H1 (cell line): Measurements from ENCODE around the gene KDF1. TPM values are rescaled to one million over a fixed set of nuclear protein-coding genes. Genes with fewer than 3 reads are reported as not detected.
A peak's percentile ranks its signal among the peaks of the same experiment; 100 is the strongest.

Source experiments
- CTCF ChIA-PET: fragments of 300-600 bp; sonication (Branson Sonifier 250); formaldehyde crosslinking; loops from one replicate; lab custom pipeline; 2021; ENCODE audit not compliant: partially characterized antibody; lab: Charles Lee
- POLR2A ChIA-PET: fragments of 300-600 bp; sonication (Branson Sonifier 250); formaldehyde crosslinking; loops from one replicate; lab custom pipeline; 2021; ENCODE audit warnings: inconsistent platforms; ENCODE audit not compliant: partially characterized antibody; lab: Charles Lee
- DNase-seq, 2 experiments: peaks; one replicate each; pipeline versions ENCODE4 v3.0.0 to v3.0.0-alpha.2; 2010 to 2022; ENCODE audit warnings: low spot score in 2 of 2, low read depth in 1 of 2, mixed read lengths in 1 of 2
- FAIRE-seq: peaks from 2 replicates; lab custom pipeline; 2011; peaks lifted over from hg19 to GRCh38; lab: Jason Lieb, UNC
- H2AFZ ChIP-seq: 2 replicates; pipeline ENCODE4 v1.8.1; 2012; ENCODE audit warnings: low read length, inconsistent platforms
- H2AK5ac ChIP-seq: 2 replicates; pipeline ENCODE4 v1.6.1; 2013; ENCODE audit warnings: low read depth, low read length
- H2BK120ac ChIP-seq: replicated peaks from 2 replicates; pipeline ENCODE3; 2013; ENCODE audit warnings: low read depth, low read length, inconsistent platforms
- H2BK12ac ChIP-seq: 2 replicates; pipeline ENCODE4 v1.6.1; 2013; ENCODE audit warnings: low read depth, low read length
- H2BK15ac ChIP-seq: 2 replicates; pipeline ENCODE4 v1.6.1; 2013; ENCODE audit warnings: low read length
- H2BK20ac ChIP-seq: 2 replicates; pipeline ENCODE4 v1.6.1; 2013; ENCODE audit warnings: low read length
- H2BK5ac ChIP-seq: 2 replicates; pipeline ENCODE4 v1.6.1; 2013; ENCODE audit warnings: low read depth, low read length
- H3K14ac ChIP-seq: 2 replicates; pipeline ENCODE4 v1.6.1; 2013; ENCODE audit warnings: inconsistent platforms; ENCODE audit not compliant: insufficient read length
- H3K18ac ChIP-seq: 2 replicates; pipeline ENCODE4 v1.6.1; 2013; ENCODE audit warnings: low read length; ENCODE audit errors: extremely low read depth
- H3K23ac ChIP-seq: 2 replicates; pipeline ENCODE4 v1.6.1; 2013; ENCODE audit warnings: inconsistent platforms; ENCODE audit not compliant: insufficient read length
- H3K23me2 ChIP-seq: 2 replicates; pipeline ENCODE4 v1.6.1; 2013; ENCODE audit warnings: low read depth, low read length
- H3K27ac ChIP-seq: 2 replicates; pipeline ENCODE4 v1.6.1; 2011; ENCODE audit warnings: low read depth, low read length, inconsistent platforms
- H3K27me3 ChIP-seq, 4 experiments: replicated peaks in 1 of 4; 1 replicate in 1 of 4; 2 replicates in 3 of 4; pipeline versions ENCODE4 v1.6.1 to v1.8.1; 2011 to 2013; ENCODE audit warnings: low read length in 3 of 4, mild to moderate bottlenecking in 3 of 4, inconsistent platforms in 2 of 4, mixed read lengths in 2 of 4, moderate library complexity in 1 of 4; ENCODE audit not compliant: control insufficient read depth in 3 of 4, insufficient read depth in 3 of 4; ENCODE audit errors: extremely low read depth in 1 of 4
- H3K36me3 ChIP-seq, 4 experiments: 2 replicates each; pipeline versions ENCODE4 v1.6.1 to v1.8.1; 2011 to 2013; ENCODE audit warnings: mild to moderate bottlenecking in 4 of 4, low read length in 3 of 4, moderate library complexity in 2 of 4, control low read depth in 1 of 4, inconsistent platforms in 1 of 4; ENCODE audit not compliant: insufficient read depth in 4 of 4, control insufficient read depth in 2 of 4
- H3K4ac ChIP-seq: replicated peaks from 2 replicates; pipeline ENCODE3; 2013; ENCODE audit warnings: low read length, low read depth, mixed read lengths, inconsistent platforms; ENCODE audit not compliant: insufficient read length
- H3K4me1 ChIP-seq, 4 experiments: replicated peaks in 1 of 4; 1 replicate in 1 of 4; 2 replicates in 3 of 4; pipeline versions ENCODE4 v1.6.1 to v1.8.1; 2011 to 2013; ENCODE audit warnings: low read length in 3 of 4, inconsistent platforms in 2 of 4, mixed read lengths in 1 of 4; ENCODE audit not compliant: insufficient read depth in 4 of 4, control insufficient read depth in 3 of 4
- H3K4me2 ChIP-seq, 2 experiments: 2 replicates each; pipeline versions ENCODE4 v1.6.1 to v1.8.1; 2011 to 2013; ENCODE audit warnings: low read depth in 2 of 2, low read length in 2 of 2, control low read depth in 1 of 2, inconsistent platforms in 1 of 2, mild to moderate bottlenecking in 1 of 2; ENCODE audit not compliant: insufficient read depth in 1 of 2
- H3K4me3 ChIP-seq, 4 experiments: fragments of 200-600, 300-600 bp in 1 of 4; sonication (generic), shearing (Covaris generic), sonication (Bioruptor Twin) in 1 of 4; 2 replicates each; pipeline versions ENCODE4 v1.5.1 to v1.8.1; 2011 to 2016; ENCODE audit warnings: low read length in 4 of 4, low read depth in 3 of 4, control low read depth in 2 of 4, inconsistent platforms in 2 of 4, mild to moderate bottlenecking in 2 of 4, mixed read lengths in 1 of 4, moderate library complexity in 1 of 4; ENCODE audit not compliant: insufficient read depth in 2 of 4; ENCODE audit errors: extremely low read depth in 1 of 4
- H3K56ac ChIP-seq: replicated peaks from 2 replicates; pipeline ENCODE3; 2013; ENCODE audit warnings: low read depth, mild to moderate bottlenecking, mixed read lengths, low read length, inconsistent platforms; ENCODE audit not compliant: insufficient read length
- H3K79me1 ChIP-seq: 2 replicates; pipeline ENCODE4 v1.6.1; 2013; ENCODE audit warnings: low read depth, low read length, control low read depth
- H3K79me2 ChIP-seq, 2 experiments: 2 replicates each; pipeline versions ENCODE4 v1.6.1 to v1.8.1; 2012 to 2013; ENCODE audit warnings: low read length in 2 of 2, mild to moderate bottlenecking in 2 of 2, inconsistent platforms in 1 of 2; ENCODE audit not compliant: insufficient read depth in 2 of 2, control insufficient read depth in 1 of 2
- H3K9ac ChIP-seq, 4 experiments: replicated peaks in 1 of 4; 1 replicate in 1 of 4; 2 replicates in 3 of 4; pipeline versions ENCODE4 v1.6.1 to v1.8.1; 2011 to 2013; ENCODE audit warnings: low read depth in 3 of 4, low read length in 3 of 4, control low read depth in 2 of 4, mild to moderate bottlenecking in 2 of 4, moderate library complexity in 2 of 4, inconsistent platforms in 1 of 4; ENCODE audit errors: extremely low read depth in 1 of 4
- H3K9me3 ChIP-seq, 2 experiments: 2 replicates each; pipeline versions ENCODE4 v1.6.1 to v1.8.1; 2012 to 2013; ENCODE audit warnings: mild to moderate bottlenecking in 2 of 2, moderate library complexity in 2 of 2, control low read depth in 1 of 2, inconsistent platforms in 1 of 2, low read depth in 1 of 2, low read length in 1 of 2, mixed read lengths in 1 of 2; ENCODE audit not compliant: insufficient read depth in 2 of 2
- H4K20me1 ChIP-seq, 2 experiments: replicated peaks in 1 of 2; 2 replicates each; pipeline versions ENCODE3 to v1.8.1; 2011 to 2013; ENCODE audit warnings: inconsistent platforms in 2 of 2, low read length in 2 of 2, mild to moderate bottlenecking in 1 of 2; ENCODE audit not compliant: insufficient read depth in 2 of 2, control insufficient read depth in 1 of 2
- H4K5ac ChIP-seq: 2 replicates; pipeline ENCODE4 v1.6.1; 2013; ENCODE audit warnings: low read length, low read depth, mixed read lengths, inconsistent platforms; ENCODE audit not compliant: insufficient read length
- H4K8ac ChIP-seq: 2 replicates; pipeline ENCODE4 v1.8.0; 2013; ENCODE audit warnings: mild to moderate bottlenecking, moderate library complexity, low read length, inconsistent platforms; ENCODE audit not compliant: insufficient read depth; ENCODE audit errors: extremely low read depth
- H4K91ac ChIP-seq: replicated peaks from 2 replicates; pipeline ENCODE3; 2013; ENCODE audit warnings: low read length, mixed read lengths, inconsistent platforms; ENCODE audit not compliant: insufficient read length
- WGBS, 2 experiments: shearing (Covaris generic) in 1 of 2; methylation state at CpG; one replicate each; pipeline versions ENCODE4 v1.1.6 to v1.1.7; 2013 to 2015; ENCODE audit warnings: low lambda C conversion rate in 2 of 2, mixed read lengths in 2 of 2, inconsistent platforms in 1 of 2, low coverage in 1 of 2, missing lambda C conversion rate in 1 of 2; ENCODE audit not compliant: insufficient replicate concordance in 2 of 2, insufficient coverage in 1 of 2, insufficient read length in 1 of 2; ENCODE audit errors: extremely low coverage in 1 of 2, missing lambda C conversion rate in 1 of 2; 5-methylcytosine and 5-hydroxymethylcytosine counted together
- polyA plus RNA-seq, 7 experiments: library from polyadenylated mRNA; depleted of rRNA in 3 of 7; stranded (reverse) in 5 of 7; unstranded in 2 of 7; fragments of >200 nt in 5 of 7; fragments of 200-250 nt in 2 of 7; gene quantifications; 1 replicate in 5 of 7; 2 replicates in 1 of 7; 4 replicates in 1 of 7; pipeline versions ENCODE4 v1.2.1 to v1.2.3, GENCODE V29; 2011 to 2013; ENCODE audit warnings: missing spikeins in 2 of 7, mixed read lengths in 2 of 7
- total RNA-seq: library from RNA; stranded (reverse); fragmentation: NEBNext Ultra II Directional; extraction: Animal tissue kit (Norgen Biotek cat#: 25700); gene quantifications from 2 replicates; pipeline ENCODE4 v1.2.1, GENCODE V29; 2021

The KDF1 gene
- total and polyA plus RNA-seq, 2 of the 8 experiments (the other 6 are each of a cell fraction or from before 2014, with no cell fraction given): 16.9 to 37.5 TPM

GRCh38 chr1:26994787-26995517 is 34.7 kb upstream of the KDF1 start:
- Histone ChIP-seq H2BK120ac (no peak overlapping the region), H4K20me1 (peaks cover 12 to 18% of the 10 kb centered on the region in 2 experiments), H3K23ac (no peak overlapping the region), H2BK5ac (no peak overlapping the region), H3K27me3 (no peaks in the 10 kb centered on the region; a peak in 2 of 7 replicates), H3K18ac (0 out of 2 replicates have a peak overlapping the region, but pooled peaks have one; percentile 62), H3K4me2 (peak overlapping the region; percentile 91 to 96), H2BK20ac (no peak overlapping the region), H2BK12ac (no peak overlapping the region), H3K14ac (no peak overlapping the region), H3K4ac (peak overlapping the region; percentile 27), H2BK15ac (no peak overlapping the region), H3K9me3 (no peaks in the 10 kb centered on the region), H2AFZ (no peak overlapping the region), H3K36me3 (peaks cover 0 to 10% (median 0%) of the 10 kb centered on the region in 4 experiments; a peak in 3 of 8 replicates), H3K4me3 (peak overlapping the region; percentile 57 to 97 (median 75)), H3K27ac (no peak overlapping the region), H3K79me2 (peaks cover 2 to 40% of the 10 kb centered on the region in 2 experiments; a peak in 3 of 4 replicates), H4K8ac (no peak overlapping the region), H3K23me2 (peaks cover 15% of the 10 kb centered on the region), H2AK5ac (no peak overlapping the region), H3K79me1 (peaks cover 7% of the 10 kb centered on the region; the same call in 1 of the 2 replicates), H3K56ac (peak overlapping the region; percentile 73), H3K4me1 (peaks cover 21 to 42% (median 25%) of the 10 kb centered on the region in 4 experiments), H3K9ac (peak overlapping the region; percentile 62 to 72 (median 66); a peak in 6 of 7 replicates), H4K91ac (no peak overlapping the region), H4K5ac (no peak overlapping the region)
- DNase-seq (peak in 1 of 2 experiments; percentile 56), FAIRE-seq (no peak)
- POLR2A ChIA-PET: interaction anchor here (0.8 to 58.9 kb wide), 13 partner anchors 6 to 150 kb away, joined by 3 to 1829 read pairs (median 9); partner anchors contain the start of genes KDF1, TENT5B and TRNP1
- CTCF ChIA-PET: interaction anchor here (0.5 to 12.2 kb wide), 17 partner anchors 15 to 388 kb away, joined by 3 to 143 read pairs (median 3); partner anchors contain the start of genes CD164L2, SLC9A1 and TENT5B
- WGBS, 2 experiments: 11% methylated on average over 15 of the region's 15 CpGs; no CpG with 5 or more reads in 1 of the 2 experiments
